ENCODE measurements around the gene OR52I1. TPM values are rescaled to one million over a fixed set of nuclear protein-coding genes. Genes with fewer than 3 reads are reported as not detected.

Gene OR52I1
- total RNA-seq, 2 donors from 2014 or later: not detected

DNA sequence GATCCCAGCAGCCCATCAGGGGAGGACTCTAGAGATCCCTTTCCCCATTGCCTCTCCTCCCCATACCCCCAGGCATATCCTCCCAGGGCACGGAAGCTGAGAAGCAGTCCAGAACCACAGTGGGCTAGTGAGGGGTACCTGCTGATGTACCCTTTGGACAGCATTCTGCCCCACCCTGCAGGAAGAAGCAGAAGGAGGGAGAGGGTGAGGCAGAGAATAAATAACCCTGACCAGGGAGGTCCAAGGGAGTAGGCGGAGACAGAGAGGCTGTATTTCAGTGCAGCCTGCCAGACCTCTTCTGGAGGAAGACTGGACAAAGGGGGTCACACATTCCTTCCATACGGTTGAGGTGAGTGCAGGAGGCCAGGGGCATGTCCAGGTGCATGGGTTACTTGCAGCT, 49.8 kb downstream of the OR52I1 start, which contains the start of gene OR51E1:
TSS of gene OR51E1 (plus strand) at position 301 of the 400 bp plus-strand sequence. CDS start 8,545 bp downstream, outside the sequence.
- no peaks in the 10 kb centered on the region for H3K27me3 ChIP-seq
- H3K36me3 ChIP-seq (replicated peaks in 1 of 2; ENCODE audit: insufficient read depth in 1 of 2, low read depth in 2 of 2): no peaks in the 10 kb centered on the region
- H3K4me3 ChIP-seq: no peak within 1 kb of the TSS
- WGBS, 2 donors: 55 to 70% methylated on average over 3 of the region's 3 CpGs
- no peaks in the 10 kb centered on the region for H3K4me1 ChIP-seq
- TF ChIP-seq, protein P1, sequence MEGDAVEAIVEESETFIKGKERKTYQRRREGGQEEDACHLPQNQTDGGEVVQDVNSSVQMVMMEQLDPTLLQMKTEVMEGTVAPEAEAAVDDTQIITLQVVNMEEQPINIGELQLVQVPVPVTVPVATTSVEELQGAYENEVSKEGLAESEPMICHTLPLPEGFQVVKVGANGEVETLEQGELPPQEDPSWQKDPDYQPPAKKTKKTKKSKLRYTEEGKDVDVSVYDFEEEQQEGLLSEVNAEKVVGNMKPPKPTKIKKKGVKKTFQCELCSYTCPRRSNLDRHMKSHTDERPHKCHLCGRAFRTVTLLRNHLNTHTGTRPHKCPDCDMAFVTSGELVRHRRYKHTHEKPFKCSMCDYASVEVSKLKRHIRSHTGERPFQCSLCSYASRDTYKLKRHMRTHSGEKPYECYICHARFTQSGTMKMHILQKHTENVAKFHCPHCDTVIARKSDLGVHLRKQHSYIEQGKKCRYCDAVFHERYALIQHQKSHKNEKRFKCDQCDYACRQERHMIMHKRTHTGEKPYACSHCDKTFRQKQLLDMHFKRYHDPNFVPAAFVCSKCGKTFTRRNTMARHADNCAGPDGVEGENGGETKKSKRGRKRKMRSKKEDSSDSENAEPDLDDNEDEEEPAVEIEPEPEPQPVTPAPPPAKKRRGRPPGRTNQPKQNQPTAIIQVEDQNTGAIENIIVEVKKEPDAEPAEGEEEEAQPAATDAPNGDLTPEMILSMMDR (IDR thresholded peaks at IDR 0.05): no peak
- no peak for TF ChIP-seq POLR2A (IDR thresholded peaks at IDR 0.05)
- H3K27ac ChIP-seq: no peak within 1 kb of the TSS
- ATAC-seq (no peak), DNase-seq (no peak)
- no peaks in the 10 kb centered on the region for H3K9me3 ChIP-seq
- intact Hi-C loops (cut with DNase I): no loop called here

DNA sequence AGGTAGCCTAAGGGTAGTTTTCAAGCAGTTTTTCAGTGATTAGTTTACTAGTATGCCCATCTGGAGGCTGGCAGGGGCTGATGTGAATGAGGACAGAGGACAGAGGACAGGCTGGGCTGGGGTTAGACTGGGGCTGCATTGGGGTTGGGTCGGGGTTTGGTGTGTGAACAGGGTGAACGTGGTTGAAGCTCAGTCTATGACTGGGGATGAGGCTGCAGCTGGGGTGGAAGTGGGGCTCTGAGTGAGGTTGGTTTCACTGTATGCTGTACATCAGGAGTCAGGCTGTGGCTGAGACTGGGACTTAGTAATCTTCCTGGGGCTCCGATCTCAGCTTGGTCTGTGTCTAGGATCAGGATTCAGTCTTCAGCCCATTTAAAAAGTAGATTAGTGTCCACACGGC, 50.4 kb downstream of the OR52I1 start:
- Histone ChIP-seq H3K9me3 (no peaks in the 10 kb centered on the region), H3K27ac (no peak overlapping the region), H3K36me3 (replicated peaks in 1 of 2; ENCODE audit: insufficient read depth in 1 of 2, low read depth in 2 of 2) (no peaks in the 10 kb centered on the region), H3K4me3 (no peak overlapping the region), H3K27me3 (no peaks in the 10 kb centered on the region), H3K4me1 (no peaks in the 10 kb centered on the region)
- no peak for ATAC-seq
- intact Hi-C loops (cut with DNase I): no loop called here
- WGBS, 2 donors: 61 to 71% methylated on average over 4 of the region's 4 CpGs
- no peak for TF ChIP-seq POLR2A (IDR thresholded peaks at IDR 0.05)
- TF ChIP-seq, protein P1 (IDR thresholded peaks at IDR 0.05): no peak
- DNase-seq: no peak

Other genes starting within 250 kb of the OR52I1 start
- gene OR52B4, start 225.7 kb upstream of the OR52I1 start, total RNA-seq: not detected
- 10 to 100 TPM in 1 of 2 donors, 1 to 10 TPM in 1; 6.0 to 10.9 TPM for gene TRIM21, start 200.3 kb upstream of the OR52I1 start, total RNA-seq
- not detected for gene OR52K2, start 144.7 kb upstream of the OR52I1 start, total RNA-seq
- not detected for gene OR52K1, start 111.4 kb upstream of the OR52I1 start, total RNA-seq
- not detected for gene OR52M1, start 48.8 kb upstream of the OR52I1 start, total RNA-seq
- not detected for gene OR52I2, start 12.3 kb upstream of the OR52I1 start, total RNA-seq
- gene TRIM68, start 14.2 kb downstream of the OR52I1 start, total RNA-seq: 10 to 100 TPM in 1 of 2 donors, 1 to 10 TPM in 1; 9.1 to 15.2 TPM
- gene OR51D1, start 43.4 kb downstream of the OR52I1 start, total RNA-seq: not detected
- not detected for gene OR51E1, start 49.9 kb downstream of the OR52I1 start, total RNA-seq
- gene OR51E2, start 103.8 kb downstream of the OR52I1 start, total RNA-seq: not detected
- gene MMP26, start 110.7 kb downstream of the OR52I1 start, total RNA-seq: not detected
- gene OR51F1, start 175.9 kb downstream of the OR52I1 start, total RNA-seq: not detected
- gene OR52R1, start 210.3 kb downstream of the OR52I1 start, total RNA-seq: not detected
- not detected for gene OR51F2, start 227.3 kb downstream of the OR52I1 start, total RNA-seq